Epithelial cell of proximal tubule (primary cell): ENCODE results near the gene TSPAN31. TPM values are rescaled to one million over a fixed set of nuclear protein-coding genes. Genes with fewer than 3 reads are reported as not detected.
"Not testable (repeated sequence)": the region's sequence is repeated elsewhere in the genome, so short reads cannot be mapped to it uniquely, and the experiment has no call there.

ENCODE experiments used
- DNase-seq: peaks from one replicate; pipeline ENCODE4 v3.0.0-alpha.2; 2011; ENCODE audit warnings: low read depth
- H3K4me3 ChIP-seq: 2 replicates; pipeline ENCODE4 v1.5.1; 2011; ENCODE audit warnings: low read depth, mild to moderate bottlenecking, low read length
- total RNA-seq: library from RNA; depleted of rRNA; stranded (reverse); fragments of >200 nt; gene quantifications from 2 replicates; pipeline ENCODE4 v1.2.3, GENCODE V29; 2015
- TF ChIP-seq, protein P1 (sequence below): conservative IDR thresholded peaks from 2 replicates; pipeline ENCODE4 v1.5.1; 2012; ENCODE audit warnings: low read depth, mild to moderate bottlenecking, low read length

TSPAN31 gene
- total RNA-seq, 1 donor from 2014 or later = 40.4 TPM

DNA sequence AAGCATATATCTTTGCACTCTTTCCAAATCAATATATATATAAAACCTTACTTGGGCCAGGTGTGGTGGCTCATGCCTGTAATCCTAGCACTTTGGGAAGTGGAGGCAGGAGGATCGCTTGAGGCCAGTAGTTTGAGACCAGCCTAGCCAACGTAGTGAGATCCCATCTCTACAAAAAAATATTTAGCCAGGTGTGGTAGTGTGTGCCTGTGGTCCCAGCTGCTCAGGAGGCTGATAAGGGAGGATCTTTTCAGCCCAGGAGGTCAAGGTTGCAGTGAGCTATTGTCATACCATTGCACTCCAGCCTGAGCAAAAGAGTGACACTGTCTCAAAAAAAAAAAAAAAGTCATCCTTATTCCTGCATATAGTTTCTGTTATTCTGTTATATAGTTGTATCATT lies 36.5 kb upstream of the TSPAN31 start:
- H3K4me3 ChIP-seq = no peak overlapping the region
- DNase-seq = no peak
- TF ChIP-seq, protein P1, sequence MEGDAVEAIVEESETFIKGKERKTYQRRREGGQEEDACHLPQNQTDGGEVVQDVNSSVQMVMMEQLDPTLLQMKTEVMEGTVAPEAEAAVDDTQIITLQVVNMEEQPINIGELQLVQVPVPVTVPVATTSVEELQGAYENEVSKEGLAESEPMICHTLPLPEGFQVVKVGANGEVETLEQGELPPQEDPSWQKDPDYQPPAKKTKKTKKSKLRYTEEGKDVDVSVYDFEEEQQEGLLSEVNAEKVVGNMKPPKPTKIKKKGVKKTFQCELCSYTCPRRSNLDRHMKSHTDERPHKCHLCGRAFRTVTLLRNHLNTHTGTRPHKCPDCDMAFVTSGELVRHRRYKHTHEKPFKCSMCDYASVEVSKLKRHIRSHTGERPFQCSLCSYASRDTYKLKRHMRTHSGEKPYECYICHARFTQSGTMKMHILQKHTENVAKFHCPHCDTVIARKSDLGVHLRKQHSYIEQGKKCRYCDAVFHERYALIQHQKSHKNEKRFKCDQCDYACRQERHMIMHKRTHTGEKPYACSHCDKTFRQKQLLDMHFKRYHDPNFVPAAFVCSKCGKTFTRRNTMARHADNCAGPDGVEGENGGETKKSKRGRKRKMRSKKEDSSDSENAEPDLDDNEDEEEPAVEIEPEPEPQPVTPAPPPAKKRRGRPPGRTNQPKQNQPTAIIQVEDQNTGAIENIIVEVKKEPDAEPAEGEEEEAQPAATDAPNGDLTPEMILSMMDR = no peak

- DNase-seq = no peak
- TF ChIP-seq, protein P1 = no peak
These were observed 32.1 kb upstream of the TSPAN31 start for GRCh38 chr12:57712701-57713100.

GRCh38 chr12:57713209-57713608 lies 31.6 kb upstream of the TSPAN31 start:
- TF ChIP-seq, protein P1 = no peak
- no peak overlapping the region for H3K4me3 ChIP-seq
- DNase-seq = no peak

More at GRCh38 chr12:57712701-57713100, 32.1 kb upstream of the TSPAN31 start:
- H3K4me3 ChIP-seq = no peak overlapping the region

- H3K4me3 ChIP-seq = not testable (repeated sequence)
These were observed 29.6 kb upstream of the TSPAN31 start for GRCh38 chr12:57715036-57715748.

DNA sequence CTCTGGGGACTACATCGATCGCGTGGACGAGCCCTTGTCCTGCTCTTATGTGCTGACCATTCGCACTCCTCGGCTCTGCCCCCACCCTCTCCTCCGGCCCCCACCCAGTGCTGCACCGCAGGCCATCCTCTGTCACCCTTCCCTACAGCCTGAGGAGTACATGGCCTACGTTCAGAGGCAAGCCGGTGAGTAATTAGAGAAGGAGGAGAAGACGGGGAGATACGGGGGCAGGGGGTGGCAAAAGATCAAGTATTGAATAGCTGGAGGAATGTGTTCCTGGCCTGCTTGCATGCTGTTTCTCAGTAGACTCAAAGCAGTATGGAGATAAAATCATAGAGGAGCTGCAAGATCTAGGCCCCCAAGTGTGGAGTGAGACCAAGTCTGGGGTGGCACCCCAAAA lies 29.1 kb upstream of the TSPAN31 start:
- TF ChIP-seq, protein P1 = no peak
- H3K4me3 ChIP-seq = no peak overlapping the region
- DNase-seq = no peak

More at GRCh38 chr12:57715036-57715748, 29.6 kb upstream of the TSPAN31 start:
- not testable (repeated sequence) for DNase-seq

- no peak for DNase-seq
- TF ChIP-seq, protein P1 = no peak
These were observed 28.5 kb upstream of the TSPAN31 start for GRCh38 chr12:57716305-57716704.

GRCh38 chr12:57717131-57717530 lies 27.7 kb upstream of the TSPAN31 start:
- no peak for DNase-seq
- no peak overlapping the region for H3K4me3 ChIP-seq
- TF ChIP-seq, protein P1 = no peak

More at GRCh38 chr12:57716305-57716704, 28.5 kb upstream of the TSPAN31 start:
- no peak overlapping the region for H3K4me3 ChIP-seq
